Measurements from ENCODE around the gene ATAD2B. TPM values are rescaled to one million over a fixed set of nuclear protein-coding genes. Genes with fewer than 3 reads are reported as not detected.

The ATAD2B gene
- total and polyA plus RNA-seq, 4 donors = 2.3 to 16.2 (median 11.5) TPM

DNA sequence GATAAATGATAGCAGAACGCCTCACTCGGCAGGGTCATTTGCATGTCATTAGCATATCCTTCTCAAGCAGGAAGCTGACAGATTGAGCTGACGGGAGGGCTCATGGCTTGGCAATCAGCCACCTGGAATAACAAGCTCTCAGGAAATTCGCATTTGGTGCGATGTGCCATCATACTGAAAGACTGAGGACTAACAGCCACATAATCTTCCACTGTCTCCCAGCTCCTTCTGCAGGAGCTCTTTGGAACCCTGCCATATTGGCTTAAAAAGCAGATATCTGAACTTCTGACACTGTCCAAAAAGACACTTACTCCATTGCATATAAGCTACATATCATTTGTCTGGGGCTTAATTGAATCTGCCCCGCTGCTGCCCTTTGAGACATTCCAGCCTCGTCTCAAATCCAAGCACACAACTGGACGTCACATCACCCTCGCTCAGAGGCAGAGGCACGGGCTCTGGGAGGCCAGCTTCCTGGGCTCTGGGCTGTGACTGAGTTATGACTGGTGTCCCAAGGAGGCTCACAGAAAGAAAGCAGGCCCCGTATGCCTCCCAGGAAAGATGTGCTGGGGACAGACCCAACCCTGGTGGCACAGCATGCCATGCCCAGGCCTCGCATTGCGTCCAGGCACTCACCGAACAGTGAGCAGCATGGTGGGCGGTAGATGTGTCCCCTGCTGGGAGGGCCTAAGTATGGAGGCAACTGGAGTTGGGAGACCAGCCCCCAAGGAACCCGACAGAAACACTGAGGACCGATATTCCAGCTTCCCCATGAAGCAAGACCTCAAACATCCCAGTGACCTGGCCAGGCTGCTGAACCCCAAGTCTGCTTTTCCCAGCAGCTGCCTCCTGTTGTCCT is 228.0 kb downstream of the ATAD2B start:
- 88% methylated on average over 17 of the region's 17 CpGs for WGBS
- H3K27me3 ChIP-seq (ENCODE audit: control insufficient read depth in 4 of 4, insufficient read depth in 4 of 4, low read length in 3 of 4) = no peaks in the 10 kb centered on the region
- no peak overlapping the region for H3K9ac ChIP-seq (ENCODE audit: low read depth in 1 of 2, low read length in 2 of 2)
- peak in 1 of 2 donors; percentile 42 for TF ChIP-seq RXRA (IDR thresholded peaks at IDR 0.05)
- no peak for TF ChIP-seq SP1 (IDR thresholded peaks at IDR 0.05)
- peak; percentile 86 for TF ChIP-seq NR2F2 (IDR thresholded peaks at IDR 0.05)
- no peak for TF ChIP-seq FOXA1 (IDR thresholded peaks at IDR 0.05)
- TF ChIP-seq EGR1 (IDR thresholded peaks at IDR 0.05; ENCODE audit: low read depth in 2 of 2) = no peak
- no peak for TF ChIP-seq FOXA2 (IDR thresholded peaks at IDR 0.05)
- no peak for TF ChIP-seq JUND (IDR thresholded peaks at IDR 0.05)
- no peak for TF ChIP-seq TAF1 (conservative IDR thresholded peaks at IDR 0.05)
- H3K27ac ChIP-seq (ENCODE audit: low read depth in 1 of 2, low read length in 2 of 2) = peak overlapping the region in 1 of 2 donors; percentile 17
- DNase-seq (ENCODE audit: low spot score) = no peak
- peaks cover 0 to 4% (median 0%) of the 10 kb centered on the region in 4 donors for H3K36me3 ChIP-seq (ENCODE audit: control insufficient read depth in 4 of 4, insufficient read depth in 3 of 4, low read depth in 1 of 4, low read length in 3 of 4)
- H3K4me1 ChIP-seq (ENCODE audit: control insufficient read depth in 4 of 4, insufficient read depth in 4 of 4, low read length in 3 of 4) = no peaks in the 10 kb centered on the region
- H3K9me3 ChIP-seq (ENCODE audit: control insufficient read depth in 4 of 4, low read length in 3 of 4) = no peaks in the 10 kb centered on the region
- H3K4me3 ChIP-seq (ENCODE audit: low read depth in 1 of 3, low read length in 3 of 3) = no peak overlapping the region

Other genes with a start within 250 kb of the ATAD2B start
- gene UBXN2A, start 13.3 kb upstream of the ATAD2B start, total RNA-seq = 1 to 10 TPM; 4.9 to 6.3 TPM
- 1 to 10 TPM; 2.7 to 4.8 TPM for gene UBXN2A, start 13.3 kb upstream of the ATAD2B start, polyA plus RNA-seq
- gene MFSD2B, start 83.0 kb upstream of the ATAD2B start, total RNA-seq = 10 to 100 TPM in 1 of 2 donors, under 1 TPM in 1; 0.08 to 26.1 TPM
- under 1 TPM; 0.02 to 0.36 TPM for gene MFSD2B, start 83.0 kb upstream of the ATAD2B start, polyA plus RNA-seq
- 1 to 10 TPM; 6.0 TPM for gene WDCP, start 120.3 kb upstream of the ATAD2B start, total RNA-seq
- 1 to 10 TPM; 2.0 to 2.9 TPM for gene WDCP, start 120.3 kb upstream of the ATAD2B start, polyA plus RNA-seq
- 10 to 100 TPM in 1 of 2 donors, 1 to 10 TPM in 1; 3.6 to 23.6 TPM for gene FKBP1B, start 122.6 kb upstream of the ATAD2B start, total RNA-seq
- 10 to 100 TPM in 1 of 2 donors, 1 to 10 TPM in 1; 7.8 to 15.3 TPM for gene FKBP1B, start 122.6 kb upstream of the ATAD2B start, polyA plus RNA-seq
- 10 to 100 TPM; 31.0 to 86.6 TPM for gene SF3B6, start 149.2 kb upstream of the ATAD2B start, total RNA-seq
- gene SF3B6, start 149.2 kb upstream of the ATAD2B start, polyA plus RNA-seq = 100 to 1,000 TPM in 1 of 2 donors, 10 to 100 TPM in 1; 64.6 to 104 TPM
- 10 to 100 TPM in 1 of 2 donors, 1 to 10 TPM in 1; 10.0 to 19.5 TPM for gene TP53I3, start 157.7 kb upstream of the ATAD2B start, total RNA-seq
- gene TP53I3, start 157.7 kb upstream of the ATAD2B start, polyA plus RNA-seq = 10 to 100 TPM in 1 of 2 donors, 1 to 10 TPM in 1; 6.6 to 11.4 TPM
- under 1 TPM in 1 of 2 donors, not detected in 1; 0.51 TPM for gene PFN4, start 196.2 kb upstream of the ATAD2B start, total RNA-seq
- under 1 TPM; 0.12 to 0.40 TPM for gene PFN4, start 196.2 kb upstream of the ATAD2B start, polyA plus RNA-seq
- 1 to 10 TPM; 4.1 to 4.2 TPM for gene FAM228B, start 196.3 kb upstream of the ATAD2B start, total RNA-seq
- 1 to 10 TPM in 1 of 2 donors, under 1 TPM in 1; 0.68 to 3.5 TPM for gene FAM228B, start 196.3 kb upstream of the ATAD2B start, polyA plus RNA-seq
- under 1 TPM; 0.05 to 0.17 TPM for gene FAM228A, start 247.9 kb upstream of the ATAD2B start, total RNA-seq
- gene FAM228A, start 247.9 kb upstream of the ATAD2B start, polyA plus RNA-seq = under 1 TPM; 0.19 to 0.32 TPM